ENCODE data around the gene ERN1.

DNA sequence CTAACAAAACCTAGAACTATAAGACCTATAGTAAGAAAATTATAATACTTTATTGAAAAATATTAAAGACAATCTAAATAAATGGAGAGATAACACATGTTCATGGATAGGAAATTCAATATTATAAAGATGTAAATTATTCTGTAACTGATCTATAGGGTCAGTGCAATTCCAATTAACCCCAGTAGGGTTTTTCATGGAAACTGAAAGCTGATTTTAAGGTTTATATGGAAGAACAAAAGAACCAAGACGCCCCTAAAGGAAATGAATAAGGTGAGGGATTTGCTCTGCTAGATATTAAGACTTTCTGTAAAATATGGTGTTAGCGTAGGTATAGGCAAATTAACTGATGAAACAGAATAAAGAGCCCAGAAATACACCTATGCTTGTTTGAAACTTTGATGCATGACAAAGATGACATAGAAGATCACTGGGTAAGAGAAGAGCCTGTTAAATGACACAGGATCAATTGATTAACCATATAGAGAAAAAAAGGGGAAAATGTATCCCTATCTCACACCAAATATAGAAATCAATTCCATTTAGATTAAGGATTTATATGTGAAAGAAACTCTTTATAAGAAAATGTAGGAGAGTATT is 112.5 kb downstream of the ERN1 start:
- TF ChIP-seq, protein P1, sequence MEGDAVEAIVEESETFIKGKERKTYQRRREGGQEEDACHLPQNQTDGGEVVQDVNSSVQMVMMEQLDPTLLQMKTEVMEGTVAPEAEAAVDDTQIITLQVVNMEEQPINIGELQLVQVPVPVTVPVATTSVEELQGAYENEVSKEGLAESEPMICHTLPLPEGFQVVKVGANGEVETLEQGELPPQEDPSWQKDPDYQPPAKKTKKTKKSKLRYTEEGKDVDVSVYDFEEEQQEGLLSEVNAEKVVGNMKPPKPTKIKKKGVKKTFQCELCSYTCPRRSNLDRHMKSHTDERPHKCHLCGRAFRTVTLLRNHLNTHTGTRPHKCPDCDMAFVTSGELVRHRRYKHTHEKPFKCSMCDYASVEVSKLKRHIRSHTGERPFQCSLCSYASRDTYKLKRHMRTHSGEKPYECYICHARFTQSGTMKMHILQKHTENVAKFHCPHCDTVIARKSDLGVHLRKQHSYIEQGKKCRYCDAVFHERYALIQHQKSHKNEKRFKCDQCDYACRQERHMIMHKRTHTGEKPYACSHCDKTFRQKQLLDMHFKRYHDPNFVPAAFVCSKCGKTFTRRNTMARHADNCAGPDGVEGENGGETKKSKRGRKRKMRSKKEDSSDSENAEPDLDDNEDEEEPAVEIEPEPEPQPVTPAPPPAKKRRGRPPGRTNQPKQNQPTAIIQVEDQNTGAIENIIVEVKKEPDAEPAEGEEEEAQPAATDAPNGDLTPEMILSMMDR (IDR thresholded peaks at IDR 0.05) = peak in 2 of 7 experiments; percentile 4 to 7
- no peak for TF ChIP-seq POLR2A (IDR thresholded peaks at IDR 0.05)

Data from body of pancreas (tissue), 4 donors.